Neuron (in vitro differentiated cells): Measurements from ENCODE around the gene CD47.

Experiments used
- H2AFZ ChIP-seq: one replicate; pipeline ENCODE4 v1.6.1; 2013; ENCODE audit warnings: low read depth, mild to moderate bottlenecking, inconsistent platforms, low read length, moderate library complexity
- H3K27me3 ChIP-seq: one replicate; pipeline ENCODE4 v1.6.1; 2013; ENCODE audit warnings: low read length; ENCODE audit not compliant: insufficient read depth
- H3K36me3 ChIP-seq: one replicate; pipeline ENCODE4 v1.6.1; 2013; ENCODE audit warnings: low read length; ENCODE audit not compliant: insufficient read depth
- H3K4me1 ChIP-seq: one replicate; pipeline ENCODE4 v1.6.1; 2013; ENCODE audit warnings: low read length; ENCODE audit not compliant: insufficient read depth
- H3K4me3 ChIP-seq: 2 replicates; pipeline ENCODE4 v1.5.1; 2013; ENCODE audit warnings: mild to moderate bottlenecking, low read length, moderate library complexity
- H3K9me3 ChIP-seq: one replicate; pipeline ENCODE4 v1.6.1; 2013; ENCODE audit warnings: low read length

The CD47 gene

GRCh38 chr3:108073764-108074431, 16.9 kb downstream of the CD47 start:
- Histone ChIP-seq H3K36me3 (peaks cover 44% of the 10 kb centered on the region), H3K9me3 (peaks cover 4% of the 10 kb centered on the region), H3K4me3 (no peak overlapping the region), H3K27me3 (no peaks in the 10 kb centered on the region), H3K4me1 (no peaks in the 10 kb centered on the region), H2AFZ (no peak overlapping the region)

GRCh38 chr3:108071368-108071767, 19.5 kb downstream of the CD47 start:
- H3K27me3 ChIP-seq: no peaks in the 10 kb centered on the region
- peaks cover 43% of the 10 kb centered on the region for H3K36me3 ChIP-seq
- no peak overlapping the region for H3K4me3 ChIP-seq
- no peaks in the 10 kb centered on the region for H3K9me3 ChIP-seq
- no peaks in the 10 kb centered on the region for H3K4me1 ChIP-seq
- H2AFZ ChIP-seq: no peak overlapping the region

GRCh38 chr3:108070356-108070755, 20.5 kb downstream of the CD47 start:
- no peaks in the 10 kb centered on the region for H3K9me3 ChIP-seq
- no peaks in the 10 kb centered on the region for H3K4me1 ChIP-seq
- H2AFZ ChIP-seq: no peak overlapping the region
- no peak overlapping the region for H3K4me3 ChIP-seq
- no peaks in the 10 kb centered on the region for H3K27me3 ChIP-seq
- peaks cover 45% of the 10 kb centered on the region for H3K36me3 ChIP-seq

- H3K27me3 ChIP-seq: no peaks in the 10 kb centered on the region
- H3K4me3 ChIP-seq: no peak overlapping the region
- no peaks in the 10 kb centered on the region for H3K4me1 ChIP-seq
- no peaks in the 10 kb centered on the region for H3K9me3 ChIP-seq
- no peak overlapping the region for H2AFZ ChIP-seq
- H3K36me3 ChIP-seq: peaks cover 41% of the 10 kb centered on the region
Measured at GRCh38 chr3:108067768-108068167, 23.1 kb downstream of the CD47 start.

DNA sequence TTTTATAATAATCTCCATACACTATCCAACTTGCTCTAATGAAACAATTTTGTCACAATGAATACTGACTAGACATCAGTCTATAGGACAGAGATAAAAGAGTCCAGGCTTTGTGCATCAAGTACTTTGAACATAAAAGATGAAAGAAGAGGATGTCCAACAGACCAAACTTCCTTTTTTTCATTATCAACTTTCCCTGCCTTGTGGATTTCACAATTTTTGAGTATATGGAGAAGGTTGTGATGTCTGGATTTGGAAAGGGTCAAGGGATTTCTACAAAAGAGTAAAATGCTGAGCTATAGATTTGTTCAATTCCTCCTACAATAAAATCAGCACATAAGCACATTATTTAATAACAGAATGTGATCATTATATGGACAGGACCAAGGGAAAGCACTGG, 25.7 kb downstream of the CD47 start:
- H3K27me3 ChIP-seq: no peaks in the 10 kb centered on the region
- peaks cover 41% of the 10 kb centered on the region for H3K36me3 ChIP-seq
- H3K9me3 ChIP-seq: no peaks in the 10 kb centered on the region
- no peak overlapping the region for H2AFZ ChIP-seq
- H3K4me3 ChIP-seq: no peak overlapping the region
- H3K4me1 ChIP-seq: no peaks in the 10 kb centered on the region

DNA sequence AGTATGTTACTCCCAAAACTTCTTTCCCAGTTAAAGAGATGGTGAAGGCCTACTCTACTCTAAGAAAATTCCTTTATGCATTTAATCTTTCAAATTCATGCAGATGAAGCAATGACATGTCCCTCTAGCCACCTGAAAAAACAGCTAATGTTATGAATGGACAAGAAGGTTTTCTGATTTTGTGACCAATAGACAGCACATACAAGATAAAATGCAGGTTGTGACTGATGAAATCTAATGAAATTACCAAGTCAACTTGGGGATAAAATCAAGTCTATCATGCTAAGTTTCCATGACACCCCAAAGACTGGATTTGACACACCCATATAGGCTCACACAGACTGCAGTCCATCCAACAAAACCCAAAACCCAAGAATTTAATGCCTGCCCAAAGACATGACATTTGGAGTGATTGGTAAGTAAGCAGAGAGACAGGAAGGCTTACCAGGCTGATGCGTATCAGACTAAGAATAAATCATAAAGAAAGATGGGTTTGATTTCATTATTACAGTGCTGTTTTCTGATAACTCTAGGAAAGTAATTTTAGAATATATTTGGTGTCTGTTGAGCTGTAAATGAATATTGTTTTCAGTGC, 26.4 kb downstream of the CD47 start:
- no peaks in the 10 kb centered on the region for H3K4me1 ChIP-seq
- H3K27me3 ChIP-seq: no peaks in the 10 kb centered on the region
- H3K4me3 ChIP-seq: no peak overlapping the region
- H3K36me3 ChIP-seq: peaks cover 41% of the 10 kb centered on the region
- no peaks in the 10 kb centered on the region for H3K9me3 ChIP-seq
- no peak overlapping the region for H2AFZ ChIP-seq

GRCh38 chr3:108062051-108062450, 28.8 kb downstream of the CD47 start:
- Histone ChIP-seq H3K9me3 (no peaks in the 10 kb centered on the region), H3K36me3 (peaks cover 41% of the 10 kb centered on the region), H2AFZ (no peak overlapping the region)

DNA sequence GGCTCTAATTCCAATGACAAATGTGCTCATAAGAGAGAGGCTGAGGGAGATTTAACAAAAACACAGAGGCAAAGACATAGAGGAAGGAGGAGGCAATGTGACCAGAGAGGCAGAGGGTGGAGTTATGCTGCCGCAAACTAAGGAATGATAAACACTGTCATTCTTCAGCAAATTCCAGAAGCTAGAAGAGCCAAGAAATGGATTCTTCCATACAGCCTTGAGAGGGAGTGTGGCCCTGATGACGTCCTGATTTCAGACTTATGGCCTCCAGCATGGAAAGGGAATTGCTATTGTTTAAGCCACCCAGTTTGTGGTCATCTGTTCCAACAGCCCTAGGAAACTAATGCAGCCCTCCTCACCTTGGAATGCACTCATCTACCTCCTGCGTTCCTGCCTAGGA, 30.5 kb downstream of the CD47 start:
- no peaks in the 10 kb centered on the region for H3K4me1 ChIP-seq
- no peaks in the 10 kb centered on the region for H3K9me3 ChIP-seq
- no peaks in the 10 kb centered on the region for H3K27me3 ChIP-seq
- no peak overlapping the region for H2AFZ ChIP-seq
- H3K4me3 ChIP-seq: no peak overlapping the region
- peaks cover 38% of the 10 kb centered on the region for H3K36me3 ChIP-seq

More at GRCh38 chr3:108062051-108062450, 28.8 kb downstream of the CD47 start:
- Histone ChIP-seq H3K27me3 (no peaks in the 10 kb centered on the region), H3K4me1 (no peaks in the 10 kb centered on the region), H3K4me3 (no peak overlapping the region)

DNA sequence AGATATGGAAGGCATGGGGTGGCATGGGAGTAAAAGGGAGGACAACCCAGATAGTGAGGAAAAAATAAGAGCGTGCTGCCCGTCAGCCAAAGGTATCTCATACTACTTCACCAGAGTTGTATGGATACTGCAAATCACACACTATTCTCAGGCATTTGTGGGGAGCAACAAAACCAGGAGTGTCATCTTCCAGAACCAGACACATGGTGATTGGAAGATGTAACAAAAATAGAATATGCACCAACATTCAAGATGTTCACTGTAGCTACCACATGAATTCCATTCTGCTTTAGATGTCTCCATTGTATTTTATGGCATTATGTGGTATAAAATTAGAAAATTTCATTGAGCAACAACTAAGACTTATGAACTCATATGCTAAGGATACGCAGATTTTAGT, 34.9 kb downstream of the CD47 start:
- peaks cover 64% of the 10 kb centered on the region for H3K36me3 ChIP-seq
- H3K4me3 ChIP-seq: no peak overlapping the region
- no peak overlapping the region for H2AFZ ChIP-seq
- no peaks in the 10 kb centered on the region for H3K9me3 ChIP-seq
- H3K27me3 ChIP-seq: no peaks in the 10 kb centered on the region
- no peaks in the 10 kb centered on the region for H3K4me1 ChIP-seq

- H3K4me1 ChIP-seq: no peaks in the 10 kb centered on the region
- H3K4me3 ChIP-seq: no peak overlapping the region
- H2AFZ ChIP-seq: no peak overlapping the region
- no peaks in the 10 kb centered on the region for H3K27me3 ChIP-seq
- no peaks in the 10 kb centered on the region for H3K9me3 ChIP-seq
- peaks cover 56% of the 10 kb centered on the region for H3K36me3 ChIP-seq
Measured at GRCh38 chr3:108054935-108055334, 35.9 kb downstream of the CD47 start.

DNA sequence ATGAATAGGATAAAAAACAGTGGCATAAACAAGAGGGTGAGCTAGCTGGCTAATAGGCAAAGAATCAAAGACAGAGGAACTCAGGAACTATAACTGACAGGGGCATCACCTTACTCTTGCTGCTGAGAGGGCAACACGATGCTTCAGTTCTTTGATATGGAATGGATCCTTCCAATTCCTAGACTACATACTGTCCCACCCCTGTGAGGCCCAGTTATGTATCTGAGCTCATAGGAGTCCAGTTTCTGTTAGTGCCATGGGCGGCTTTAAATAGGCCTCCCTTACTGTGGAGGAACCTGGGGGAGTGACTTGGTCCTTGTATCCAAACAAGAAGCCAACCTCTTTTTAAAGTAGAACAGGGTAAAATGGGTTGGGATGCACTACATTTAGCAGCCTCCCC, 37.3 kb downstream of the CD47 start:
- Histone ChIP-seq H3K27me3 (no peaks in the 10 kb centered on the region), H3K36me3 (peaks cover 53% of the 10 kb centered on the region), H3K9me3 (no peaks in the 10 kb centered on the region), H2AFZ (no peak overlapping the region), H3K4me3 (no peak overlapping the region), H3K4me1 (no peaks in the 10 kb centered on the region)

- no peaks in the 10 kb centered on the region for H3K27me3 ChIP-seq
- H3K4me3 ChIP-seq: no peak overlapping the region
- H3K36me3 ChIP-seq: peaks cover 49% of the 10 kb centered on the region
Measured at GRCh38 chr3:108053067-108053466, 37.8 kb downstream of the CD47 start.

GRCh38 chr3:108051005-108051404, 39.8 kb downstream of the CD47 start:
- peaks cover 45% of the 10 kb centered on the region for H3K36me3 ChIP-seq

More at GRCh38 chr3:108053067-108053466, 37.8 kb downstream of the CD47 start:
- Histone ChIP-seq H2AFZ (no peak overlapping the region), H3K4me1 (no peaks in the 10 kb centered on the region), H3K9me3 (no peaks in the 10 kb centered on the region)

GRCh38 chr3:108047987-108048386, 42.8 kb downstream of the CD47 start:
- no peaks in the 10 kb centered on the region for H3K9me3 ChIP-seq
- no peaks in the 10 kb centered on the region for H3K27me3 ChIP-seq
- H3K4me3 ChIP-seq: no peak overlapping the region
- H2AFZ ChIP-seq: no peak overlapping the region
- H3K36me3 ChIP-seq: peaks cover 31% of the 10 kb centered on the region
- no peaks in the 10 kb centered on the region for H3K4me1 ChIP-seq

More at GRCh38 chr3:108051005-108051404, 39.8 kb downstream of the CD47 start:
- Histone ChIP-seq H3K4me1 (no peaks in the 10 kb centered on the region), H3K27me3 (no peaks in the 10 kb centered on the region), H3K4me3 (no peak overlapping the region), H3K9me3 (no peaks in the 10 kb centered on the region), H2AFZ (no peak overlapping the region)
